ENCODE measurements around the gene PDE6A.

GRCh38 chr5:149893403-149893931 is 51.1 kb downstream of the PDE6A start:
- no peak for TF ChIP-seq CTCF (IDR thresholded peaks at IDR 0.05)
- no peak for TF ChIP-seq POLR2A (IDR thresholded peaks at IDR 0.05)

All from adrenal gland (tissue), 5 donors.